DMS79 (cell line): ENCODE results near the gene MAFF.
A peak's percentile ranks its signal among the peaks of the same experiment; 100 is the strongest.
"Not testable (repeated sequence)": the region's sequence is repeated elsewhere in the genome, so short reads cannot be mapped to it uniquely, and the experiment has no call there.

Experiments
- DNase-seq: peaks from one replicate; lab custom pipeline; 2025; lab: John Stamatoyannopoulos, UW

Gene MAFF

GRCh38 chr22:38223289-38223960 is 21.6 kb downstream of the MAFF start:
- no peak for DNase-seq

- no peak for DNase-seq
These were observed 25.3 kb downstream of the MAFF start for GRCh38 chr22:38226853-38227649.

DNA sequence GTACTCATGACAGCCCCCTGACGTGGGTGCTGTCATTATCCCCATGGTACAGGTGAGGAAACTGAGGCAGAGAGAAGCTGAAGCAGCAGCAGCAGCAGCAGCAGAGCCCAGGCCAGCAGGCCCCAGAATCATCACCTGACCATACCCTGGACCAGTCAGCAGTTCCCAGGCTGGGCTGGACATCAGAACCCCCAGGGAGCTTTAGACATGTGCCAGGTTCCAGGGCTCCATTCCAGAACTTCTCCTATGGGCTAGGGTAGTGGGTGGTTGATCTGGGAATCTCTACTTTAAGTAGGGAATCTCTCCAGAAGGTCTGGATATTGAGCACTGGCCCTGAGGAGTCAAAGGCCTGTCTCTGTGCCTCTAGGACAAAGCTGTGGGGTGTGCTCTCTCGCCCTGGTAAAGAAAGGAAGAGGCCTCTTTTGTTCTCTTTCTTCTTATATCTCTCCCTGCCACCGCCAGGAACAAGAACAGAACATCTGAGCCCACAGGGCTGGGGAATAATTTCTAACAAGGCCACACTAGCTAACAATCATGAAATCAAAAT is 26.6 kb downstream of the MAFF start:
- no peak for DNase-seq

DNA sequence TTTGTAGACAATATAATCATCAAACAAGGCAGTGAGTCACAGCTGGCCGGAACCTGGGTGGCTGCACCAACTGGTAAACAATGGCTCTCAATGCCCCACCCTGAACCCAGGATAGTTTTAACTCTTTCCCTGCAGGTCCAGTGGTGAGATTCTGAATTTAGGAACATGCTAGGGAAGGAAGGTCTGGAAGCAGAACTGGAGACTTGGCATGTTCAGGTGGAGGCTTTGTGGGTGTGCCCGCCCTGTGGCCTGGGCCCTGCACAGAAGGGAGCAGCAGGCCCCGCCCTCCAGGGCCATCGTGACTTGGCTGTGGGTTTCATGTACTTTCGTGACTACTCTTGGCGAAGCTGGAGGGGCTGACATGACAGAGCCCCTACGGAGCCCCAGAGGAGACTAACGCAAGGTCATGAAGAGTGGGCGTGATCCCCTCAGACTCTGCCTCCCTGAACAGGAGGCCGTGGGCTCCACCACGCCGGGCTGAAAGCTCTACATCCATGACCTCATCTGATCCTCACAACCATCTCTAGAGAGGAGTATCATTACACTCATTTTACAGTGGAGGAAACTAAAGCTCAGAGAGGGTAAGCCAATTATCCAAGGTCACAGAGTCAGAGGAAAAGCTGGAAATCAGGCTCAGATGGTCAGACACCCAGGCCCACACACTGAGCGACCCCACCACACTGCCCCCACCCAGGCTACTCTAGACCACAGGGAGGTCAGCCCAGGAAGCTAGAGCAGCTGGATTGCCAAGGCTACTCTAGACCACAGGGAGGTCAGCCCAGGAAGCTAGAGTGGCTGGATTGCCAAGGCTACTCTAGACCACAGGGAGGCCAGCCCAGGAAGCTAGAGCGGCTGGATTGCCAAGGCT is 27.3 kb downstream of the MAFF start:
- DNase-seq = no peak

- no peak for DNase-seq
These were observed 28.5 kb downstream of the MAFF start for GRCh38 chr22:38230108-38230825.

GRCh38 chr22:38230916-38231315 is 29.1 kb downstream of the MAFF start:
- DNase-seq = no peak

GRCh38 chr22:38232196-38232595 is 30.4 kb downstream of the MAFF start:
- DNase-seq = no peak

DNA sequence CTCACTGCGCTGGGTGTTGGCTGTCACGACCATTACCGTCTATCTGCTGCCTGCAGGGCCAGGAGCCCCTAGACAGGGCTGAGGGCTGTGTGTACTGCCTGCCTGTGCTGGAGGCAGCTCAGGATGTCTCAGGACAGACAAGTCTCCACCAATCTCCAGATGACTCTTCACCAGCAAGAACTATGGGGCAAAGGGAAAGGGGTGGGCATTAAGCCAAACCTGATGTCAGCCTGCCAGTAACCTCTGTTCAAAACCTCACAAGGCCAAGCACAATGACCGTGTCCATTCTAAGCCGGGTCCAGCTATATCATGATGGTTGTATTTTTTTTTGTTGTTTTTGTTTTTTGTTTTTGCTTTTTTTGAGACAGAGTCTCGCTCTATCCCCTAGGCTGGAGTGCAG is 31.6 kb downstream of the MAFF start:
- no peak for DNase-seq

- not testable (repeated sequence) for DNase-seq
These were observed 32.1 kb downstream of the MAFF start for GRCh38 chr22:38233856-38234255.

GRCh38 chr22:38235240-38235850 is 33.6 kb downstream of the MAFF start:
- no peak for DNase-seq

DNA sequence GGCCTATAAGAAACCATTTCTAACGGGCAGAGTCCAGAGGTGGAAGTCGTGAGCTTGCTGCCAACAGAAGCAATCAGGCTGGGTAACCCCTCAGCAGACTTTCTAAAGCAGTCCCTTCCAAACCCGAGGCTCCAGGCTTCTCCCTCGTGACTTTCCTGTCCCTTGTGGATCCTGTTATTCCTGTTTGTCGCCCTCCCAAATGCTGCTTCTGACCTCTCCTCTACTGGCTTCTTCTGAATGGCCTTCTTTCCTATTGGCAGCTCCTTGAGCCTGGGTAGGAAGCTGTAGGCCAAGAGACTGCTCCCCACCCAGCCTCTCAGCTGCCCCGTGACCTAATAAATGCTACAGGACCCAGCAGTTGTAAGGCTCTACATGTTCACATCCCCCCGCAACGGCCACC is 35.0 kb downstream of the MAFF start:
- no peak for DNase-seq

DNA sequence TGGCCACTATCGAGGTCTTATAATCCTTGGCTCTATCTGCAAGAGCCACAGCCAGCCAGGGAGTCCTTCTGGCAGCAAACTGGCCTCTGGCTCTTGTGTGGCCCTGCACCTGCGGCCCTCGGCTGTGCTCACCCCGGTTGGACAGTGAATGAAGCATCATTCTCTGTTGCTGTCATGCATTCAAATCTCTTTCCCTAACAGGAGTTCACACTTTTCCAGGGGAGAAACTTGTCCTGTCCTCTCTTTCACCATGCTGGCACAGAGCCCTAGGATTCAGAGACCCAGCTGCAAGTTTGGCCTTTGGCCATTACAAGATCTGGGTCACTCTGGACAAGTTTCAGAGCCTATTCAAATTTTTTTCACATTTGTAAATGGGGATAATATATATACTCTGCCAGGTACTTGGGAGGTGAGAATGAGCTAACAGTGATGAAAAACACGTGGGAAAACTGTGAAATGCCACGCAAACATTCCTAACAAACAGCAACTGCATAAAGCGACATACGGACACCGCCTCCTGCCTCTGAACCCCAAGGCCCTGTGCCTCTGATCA is 36.8 kb downstream of the MAFF start:
- no peak for DNase-seq

DNA sequence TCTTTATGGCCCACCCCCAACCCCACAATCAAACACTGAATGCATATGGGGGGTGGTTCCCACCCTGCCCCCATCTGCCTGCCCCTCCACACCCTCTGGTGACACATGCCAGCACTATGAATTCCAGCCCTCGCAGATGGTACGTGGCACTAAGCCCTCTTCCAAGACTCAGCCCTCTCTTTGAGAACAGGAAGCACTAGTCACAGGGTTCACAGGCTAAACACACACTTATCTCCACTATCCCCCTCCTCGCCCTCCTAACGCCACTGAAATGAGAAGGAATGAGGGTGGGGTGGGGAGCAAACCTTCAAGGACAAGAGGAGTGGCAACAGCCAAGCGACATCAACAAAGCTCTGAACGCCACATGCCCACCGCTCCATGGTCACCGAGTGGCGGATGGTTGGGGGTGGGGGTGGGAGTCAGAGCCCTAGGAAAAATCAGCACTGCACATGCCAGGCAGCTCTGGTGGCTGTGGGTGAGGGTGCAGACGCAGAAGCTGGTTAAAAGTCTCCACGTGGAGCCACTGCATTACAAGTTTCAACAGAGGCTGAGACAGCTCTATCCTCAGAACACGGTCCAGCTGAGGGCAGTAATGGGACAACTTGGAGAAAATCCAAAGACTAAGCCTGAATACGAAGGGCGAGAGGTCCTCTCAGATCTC is 37.4 kb downstream of the MAFF start:
- no peak for DNase-seq

DNA sequence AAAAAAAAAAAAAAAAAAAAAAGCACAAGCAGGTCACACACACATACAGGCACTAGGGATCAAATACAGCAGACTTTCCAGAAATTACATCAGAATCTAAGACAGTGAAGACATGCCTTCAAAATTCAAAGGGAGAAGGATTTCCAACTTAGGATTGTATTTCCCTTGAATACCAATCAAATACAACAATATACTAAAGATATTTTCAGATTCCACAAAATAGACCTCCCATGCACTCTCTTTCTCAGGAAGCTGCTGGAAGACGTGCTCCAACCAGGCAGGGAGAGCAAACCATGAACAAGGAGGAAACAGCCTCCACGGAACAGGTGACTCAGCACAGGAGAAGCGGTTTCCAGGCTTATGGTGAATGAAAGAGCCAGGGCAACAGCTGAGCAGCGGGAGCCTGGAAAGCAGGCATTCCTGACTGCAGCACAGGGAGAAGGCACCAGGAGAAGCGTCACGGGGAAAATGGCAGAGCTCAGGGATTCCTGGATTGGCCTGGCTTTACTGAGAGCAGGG is 39.0 kb downstream of the MAFF start:
- DNase-seq = no peak

GRCh38 chr22:38243007-38243765 is 41.4 kb downstream of the MAFF start:
- DNase-seq = peak; percentile 81

DNA sequence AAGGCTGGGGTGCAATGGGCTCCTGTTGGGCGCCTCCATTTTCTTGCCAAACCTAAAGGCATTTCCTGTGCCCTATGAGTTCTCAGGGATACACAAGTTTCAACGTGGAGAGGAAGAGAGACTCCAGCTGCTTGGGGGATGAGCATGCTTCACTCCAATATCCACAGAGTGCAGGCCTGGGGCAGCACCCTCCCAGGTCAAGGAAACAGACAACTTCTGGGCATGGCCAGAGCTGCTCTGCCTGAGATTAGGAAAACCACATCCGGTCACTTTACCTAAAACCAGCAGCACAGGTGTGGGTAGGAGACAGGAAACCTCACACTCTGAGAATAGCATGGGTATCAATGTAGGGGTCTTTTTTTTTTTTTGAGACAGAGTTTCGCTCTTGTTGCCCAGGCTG is 42.3 kb downstream of the MAFF start:
- no peak for DNase-seq

GRCh38 chr22:38246046-38246658 is 44.4 kb downstream of the MAFF start:
- no peak for DNase-seq

DNA sequence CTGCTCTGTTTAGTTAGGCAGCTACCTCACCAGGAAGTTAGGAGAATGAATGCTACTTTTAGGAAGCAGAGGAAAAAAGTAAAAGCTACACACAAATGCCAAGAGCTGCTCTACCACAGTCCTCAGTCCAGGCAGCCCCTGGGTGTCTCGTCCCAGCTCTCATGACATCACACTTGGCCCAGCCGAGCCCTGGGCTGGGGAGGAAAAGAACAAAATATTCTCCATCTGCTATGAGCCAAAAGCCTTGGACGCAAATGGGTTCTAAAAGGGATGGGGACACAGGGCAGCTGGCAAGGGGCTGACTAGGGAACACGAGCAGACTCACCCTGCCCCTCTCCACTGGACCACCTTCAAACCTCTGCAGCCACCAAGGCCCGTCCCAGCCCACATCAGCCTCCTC is 44.9 kb downstream of the MAFF start:
- no peak for DNase-seq

- no peak for DNase-seq
These were observed 45.9 kb downstream of the MAFF start for GRCh38 chr22:38247713-38248112.
